H1 (cell line): Measurements from ENCODE around the gene ALDH4A1. TPM values are rescaled to one million over a fixed set of nuclear protein-coding genes. Genes with fewer than 3 reads are reported as not detected.

Source experiments
- CTCF ChIA-PET: fragments of 300-600 bp; sonication (Branson Sonifier 250); formaldehyde crosslinking; loops from one replicate; lab custom pipeline; 2021; ENCODE audit not compliant: partially characterized antibody; lab: Charles Lee
- POLR2A ChIA-PET: fragments of 300-600 bp; sonication (Branson Sonifier 250); formaldehyde crosslinking; loops from one replicate; lab custom pipeline; 2021; ENCODE audit warnings: inconsistent platforms; ENCODE audit not compliant: partially characterized antibody; lab: Charles Lee
- DNase-seq, 2 experiments: peaks; one replicate each; pipeline versions ENCODE4 v3.0.0 to v3.0.0-alpha.2; 2010 to 2022; ENCODE audit warnings: low spot score in 2 of 2, low read depth in 1 of 2, mixed read lengths in 1 of 2
- FAIRE-seq: peaks from 2 replicates; lab custom pipeline; 2011; peaks lifted over from hg19 to GRCh38; lab: Jason Lieb, UNC
- H2AFZ ChIP-seq: 2 replicates; pipeline ENCODE4 v1.8.1; 2012; ENCODE audit warnings: low read length, inconsistent platforms
- H2AK5ac ChIP-seq: 2 replicates; pipeline ENCODE4 v1.6.1; 2013; ENCODE audit warnings: low read depth, low read length
- H2BK120ac ChIP-seq: replicated peaks from 2 replicates; pipeline ENCODE3; 2013; ENCODE audit warnings: low read depth, low read length, inconsistent platforms
- H2BK12ac ChIP-seq: 2 replicates; pipeline ENCODE4 v1.6.1; 2013; ENCODE audit warnings: low read depth, low read length
- H2BK15ac ChIP-seq: 2 replicates; pipeline ENCODE4 v1.6.1; 2013; ENCODE audit warnings: low read length
- H2BK20ac ChIP-seq: 2 replicates; pipeline ENCODE4 v1.6.1; 2013; ENCODE audit warnings: low read length
- H2BK5ac ChIP-seq: 2 replicates; pipeline ENCODE4 v1.6.1; 2013; ENCODE audit warnings: low read depth, low read length
- H3K14ac ChIP-seq: 2 replicates; pipeline ENCODE4 v1.6.1; 2013; ENCODE audit warnings: inconsistent platforms; ENCODE audit not compliant: insufficient read length
- H3K18ac ChIP-seq: 2 replicates; pipeline ENCODE4 v1.6.1; 2013; ENCODE audit warnings: low read length; ENCODE audit errors: extremely low read depth
- H3K23ac ChIP-seq: 2 replicates; pipeline ENCODE4 v1.6.1; 2013; ENCODE audit warnings: inconsistent platforms; ENCODE audit not compliant: insufficient read length
- H3K23me2 ChIP-seq: 2 replicates; pipeline ENCODE4 v1.6.1; 2013; ENCODE audit warnings: low read depth, low read length
- H3K27ac ChIP-seq: 2 replicates; pipeline ENCODE4 v1.6.1; 2011; ENCODE audit warnings: low read depth, low read length, inconsistent platforms
- H3K27me3 ChIP-seq, 4 experiments: replicated peaks in 1 of 4; 1 replicate in 1 of 4; 2 replicates in 3 of 4; pipeline versions ENCODE4 v1.6.1 to v1.8.1; 2011 to 2013; ENCODE audit warnings: low read length in 3 of 4, mild to moderate bottlenecking in 3 of 4, inconsistent platforms in 2 of 4, mixed read lengths in 2 of 4, moderate library complexity in 1 of 4; ENCODE audit not compliant: control insufficient read depth in 3 of 4, insufficient read depth in 3 of 4; ENCODE audit errors: extremely low read depth in 1 of 4
- H3K36me3 ChIP-seq, 4 experiments: 2 replicates each; pipeline versions ENCODE4 v1.6.1 to v1.8.1; 2011 to 2013; ENCODE audit warnings: mild to moderate bottlenecking in 4 of 4, low read length in 3 of 4, moderate library complexity in 2 of 4, control low read depth in 1 of 4, inconsistent platforms in 1 of 4; ENCODE audit not compliant: insufficient read depth in 4 of 4, control insufficient read depth in 2 of 4
- H3K4ac ChIP-seq: replicated peaks from 2 replicates; pipeline ENCODE3; 2013; ENCODE audit warnings: low read length, low read depth, mixed read lengths, inconsistent platforms; ENCODE audit not compliant: insufficient read length
- H3K4me1 ChIP-seq, 4 experiments: replicated peaks in 1 of 4; 1 replicate in 1 of 4; 2 replicates in 3 of 4; pipeline versions ENCODE4 v1.6.1 to v1.8.1; 2011 to 2013; ENCODE audit warnings: low read length in 3 of 4, inconsistent platforms in 2 of 4, mixed read lengths in 1 of 4; ENCODE audit not compliant: insufficient read depth in 4 of 4, control insufficient read depth in 3 of 4
- H3K4me2 ChIP-seq, 2 experiments: 2 replicates each; pipeline versions ENCODE4 v1.6.1 to v1.8.1; 2011 to 2013; ENCODE audit warnings: low read depth in 2 of 2, low read length in 2 of 2, control low read depth in 1 of 2, inconsistent platforms in 1 of 2, mild to moderate bottlenecking in 1 of 2; ENCODE audit not compliant: insufficient read depth in 1 of 2
- H3K4me3 ChIP-seq, 4 experiments: fragments of 200-600, 300-600 bp in 1 of 4; sonication (generic), shearing (Covaris generic), sonication (Bioruptor Twin) in 1 of 4; 2 replicates each; pipeline versions ENCODE4 v1.5.1 to v1.8.1; 2011 to 2016; ENCODE audit warnings: low read length in 4 of 4, low read depth in 3 of 4, control low read depth in 2 of 4, inconsistent platforms in 2 of 4, mild to moderate bottlenecking in 2 of 4, mixed read lengths in 1 of 4, moderate library complexity in 1 of 4; ENCODE audit not compliant: insufficient read depth in 2 of 4; ENCODE audit errors: extremely low read depth in 1 of 4
- H3K56ac ChIP-seq: replicated peaks from 2 replicates; pipeline ENCODE3; 2013; ENCODE audit warnings: low read depth, mild to moderate bottlenecking, mixed read lengths, low read length, inconsistent platforms; ENCODE audit not compliant: insufficient read length
- H3K79me1 ChIP-seq: 2 replicates; pipeline ENCODE4 v1.6.1; 2013; ENCODE audit warnings: low read depth, low read length, control low read depth
- H3K79me2 ChIP-seq, 2 experiments: 2 replicates each; pipeline versions ENCODE4 v1.6.1 to v1.8.1; 2012 to 2013; ENCODE audit warnings: low read length in 2 of 2, mild to moderate bottlenecking in 2 of 2, inconsistent platforms in 1 of 2; ENCODE audit not compliant: insufficient read depth in 2 of 2, control insufficient read depth in 1 of 2
- H3K9ac ChIP-seq, 4 experiments: replicated peaks in 1 of 4; 1 replicate in 1 of 4; 2 replicates in 3 of 4; pipeline versions ENCODE4 v1.6.1 to v1.8.1; 2011 to 2013; ENCODE audit warnings: low read depth in 3 of 4, low read length in 3 of 4, control low read depth in 2 of 4, mild to moderate bottlenecking in 2 of 4, moderate library complexity in 2 of 4, inconsistent platforms in 1 of 4; ENCODE audit errors: extremely low read depth in 1 of 4
- H3K9me3 ChIP-seq, 2 experiments: 2 replicates each; pipeline versions ENCODE4 v1.6.1 to v1.8.1; 2012 to 2013; ENCODE audit warnings: mild to moderate bottlenecking in 2 of 2, moderate library complexity in 2 of 2, control low read depth in 1 of 2, inconsistent platforms in 1 of 2, low read depth in 1 of 2, low read length in 1 of 2, mixed read lengths in 1 of 2; ENCODE audit not compliant: insufficient read depth in 2 of 2
- H4K20me1 ChIP-seq, 2 experiments: replicated peaks in 1 of 2; 2 replicates each; pipeline versions ENCODE3 to v1.8.1; 2011 to 2013; ENCODE audit warnings: inconsistent platforms in 2 of 2, low read length in 2 of 2, mild to moderate bottlenecking in 1 of 2; ENCODE audit not compliant: insufficient read depth in 2 of 2, control insufficient read depth in 1 of 2
- H4K5ac ChIP-seq: 2 replicates; pipeline ENCODE4 v1.6.1; 2013; ENCODE audit warnings: low read length, low read depth, mixed read lengths, inconsistent platforms; ENCODE audit not compliant: insufficient read length
- H4K8ac ChIP-seq: 2 replicates; pipeline ENCODE4 v1.8.0; 2013; ENCODE audit warnings: mild to moderate bottlenecking, moderate library complexity, low read length, inconsistent platforms; ENCODE audit not compliant: insufficient read depth; ENCODE audit errors: extremely low read depth
- H4K91ac ChIP-seq: replicated peaks from 2 replicates; pipeline ENCODE3; 2013; ENCODE audit warnings: low read length, mixed read lengths, inconsistent platforms; ENCODE audit not compliant: insufficient read length
- CTBP2 ChIP-seq: IDR thresholded peaks from 2 replicates; pipeline ENCODE4 v1.7.0; 2011; ENCODE audit warnings: borderline replicate concordance, mild to moderate bottlenecking, moderate library complexity, mixed read lengths, low read length; ENCODE audit not compliant: insufficient read depth, insufficient read length
- NRF1 ChIP-seq: IDR thresholded peaks from 2 replicates; pipeline ENCODE4 v1.6.1; 2011; ENCODE audit warnings: mild to moderate bottlenecking, low read depth, low read length, improper control_type of control experiment
- RBBP5 ChIP-seq: IDR thresholded peaks from 2 replicates; pipeline ENCODE4 v1.7.1; 2012; ENCODE audit warnings: low read depth, mild to moderate bottlenecking, inconsistent platforms, low read length, moderate library complexity, borderline replicate concordance
- SP2 ChIP-seq: IDR thresholded peaks from 2 replicates; pipeline ENCODE4 v1.6.1; 2012; ENCODE audit warnings: mild to moderate bottlenecking, low read length, inconsistent platforms
- SUZ12 ChIP-seq: fragments of 200-600 bp; sonication (generic); IDR thresholded peaks from 2 replicates; pipeline ENCODE4 v1.6.1; 2012; ENCODE audit warnings: mild to moderate bottlenecking, inconsistent platforms, low read length, moderate library complexity, mixed read lengths
- TAF1 ChIP-seq: IDR thresholded peaks from 2 replicates; pipeline ENCODE4 v1.6.1; 2011; ENCODE audit warnings: mild to moderate bottlenecking, low read depth, low read length
- TBP ChIP-seq: IDR thresholded peaks from 2 replicates; pipeline ENCODE4 v1.6.1; 2011; ENCODE audit warnings: low read depth, low read length, improper control_type of control experiment
- WGBS, 2 experiments: shearing (Covaris generic) in 1 of 2; methylation state at CpG; one replicate each; pipeline versions ENCODE4 v1.1.6 to v1.1.7; 2013 to 2015; ENCODE audit warnings: low lambda C conversion rate in 2 of 2, mixed read lengths in 2 of 2, inconsistent platforms in 1 of 2, low coverage in 1 of 2, missing lambda C conversion rate in 1 of 2; ENCODE audit not compliant: insufficient replicate concordance in 2 of 2, insufficient coverage in 1 of 2, insufficient read length in 1 of 2; ENCODE audit errors: extremely low coverage in 1 of 2, missing lambda C conversion rate in 1 of 2; 5-methylcytosine and 5-hydroxymethylcytosine counted together
- polyA plus RNA-seq, 7 experiments: library from polyadenylated mRNA; depleted of rRNA in 3 of 7; stranded (reverse) in 5 of 7; unstranded in 2 of 7; fragments of >200 nt in 5 of 7; fragments of 200-250 nt in 2 of 7; gene quantifications; 1 replicate in 5 of 7; 2 replicates in 1 of 7; 4 replicates in 1 of 7; pipeline versions ENCODE4 v1.2.1 to v1.2.3, GENCODE V29; 2011 to 2013; ENCODE audit warnings: missing spikeins in 2 of 7, mixed read lengths in 2 of 7
- total RNA-seq: library from RNA; stranded (reverse); fragmentation: NEBNext Ultra II Directional; extraction: Animal tissue kit (Norgen Biotek cat#: 25700); gene quantifications from 2 replicates; pipeline ENCODE4 v1.2.1, GENCODE V29; 2021
- TF ChIP-seq, protein P1 (sequence below): IDR thresholded peaks from 2 replicates; pipeline ENCODE4 v1.6.1; 2011; ENCODE audit warnings: low read length, improper control_type of control experiment

ALDH4A1 gene
- total and polyA plus RNA-seq, 2 of the 8 experiments (the other 6 are each of a cell fraction or from before 2014, with no cell fraction given), result 30.3 to 35.9 TPM

DNA sequence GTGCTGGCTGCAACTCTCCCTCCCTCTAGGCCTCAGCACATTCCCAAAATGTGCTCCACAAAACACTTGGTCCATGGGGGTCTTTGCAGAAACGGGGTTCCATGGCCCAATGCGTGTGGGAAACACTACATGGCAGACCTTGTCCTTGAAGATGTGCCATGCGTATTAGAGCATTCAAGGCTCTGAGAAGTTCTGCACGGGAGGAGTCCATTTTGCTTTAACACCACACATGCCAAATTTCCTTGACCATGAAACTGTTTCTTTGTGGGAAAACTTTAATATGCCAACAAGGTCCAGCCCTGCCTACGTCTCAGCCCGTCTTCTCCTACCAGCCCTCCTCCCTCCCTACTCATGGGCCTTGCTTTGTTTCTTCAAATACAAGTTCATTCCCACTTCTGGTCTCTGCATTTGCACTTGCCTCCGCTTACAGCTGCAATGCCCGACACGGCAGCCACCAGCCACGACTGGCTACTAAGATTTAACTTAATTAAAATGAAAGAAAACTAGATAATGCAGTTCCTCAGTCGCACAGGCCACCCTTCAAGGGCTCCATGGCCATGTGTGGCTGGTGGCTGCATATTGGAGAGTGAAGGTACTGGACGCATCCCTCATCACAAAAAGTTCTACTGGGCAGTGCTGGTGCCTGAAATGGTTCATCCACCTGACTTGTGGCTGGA, 23.7 kb downstream of the ALDH4A1 start:
- no peak overlapping the region for H2AK5ac ChIP-seq
- H2BK12ac ChIP-seq, result 0 out of 2 replicates have a peak overlapping the region, but pooled peaks have one; percentile 50
- FAIRE-seq (no peak), DNase-seq (no peak)
- H4K8ac ChIP-seq, result no peak overlapping the region
- no peak overlapping the region for H3K9ac ChIP-seq
- H2BK120ac ChIP-seq, result no peak overlapping the region
- ChIA-PET POLR2A (no interaction called here), CTCF (interaction anchor here (0.6 to 5.6 kb wide), 5 partner anchors 7 to 792 kb away, joined by 3 to 52 read pairs (median 5); no protein-coding TSS in a partner anchor)
- H3K36me3 ChIP-seq, result peaks cover 0 to 11% (median 2%) of the 10 kb centered on the region in 4 experiments; a peak in 5 of 8 replicates
- no peaks in the 10 kb centered on the region for H3K79me2 ChIP-seq
- H3K27ac ChIP-seq, result no peak overlapping the region
- H2BK5ac ChIP-seq, result no peak overlapping the region
- no peak overlapping the region for H3K18ac ChIP-seq
- no peak overlapping the region for H3K4ac ChIP-seq
- H3K23me2 ChIP-seq, result no peaks in the 10 kb centered on the region
- H3K4me1 ChIP-seq, result peaks cover 0 to 6% (median 4%) of the 10 kb centered on the region in 4 experiments; a peak in 4 of 7 replicates
- no peak overlapping the region for H4K91ac ChIP-seq
- TF ChIP-seq SP2, result no peak
- TF ChIP-seq TAF1, result no peak
- no peak for TF ChIP-seq RBBP5
- TF ChIP-seq SUZ12, result no peak
- no peak for TF ChIP-seq TBP
- TF ChIP-seq, protein P1, sequence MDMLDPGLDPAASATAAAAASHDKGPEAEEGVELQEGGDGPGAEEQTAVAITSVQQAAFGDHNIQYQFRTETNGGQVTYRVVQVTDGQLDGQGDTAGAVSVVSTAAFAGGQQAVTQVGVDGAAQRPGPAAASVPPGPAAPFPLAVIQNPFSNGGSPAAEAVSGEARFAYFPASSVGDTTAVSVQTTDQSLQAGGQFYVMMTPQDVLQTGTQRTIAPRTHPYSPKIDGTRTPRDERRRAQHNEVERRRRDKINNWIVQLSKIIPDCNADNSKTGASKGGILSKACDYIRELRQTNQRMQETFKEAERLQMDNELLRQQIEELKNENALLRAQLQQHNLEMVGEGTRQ, result no peak
- TF ChIP-seq NRF1, result no peak
- TF ChIP-seq CTBP2, result no peak
- no peak overlapping the region for H2AFZ ChIP-seq
- H4K5ac ChIP-seq, result no peak overlapping the region
- no peak overlapping the region for H3K14ac ChIP-seq
- no peak overlapping the region for H3K4me3 ChIP-seq
- no peaks in the 10 kb centered on the region for H3K79me1 ChIP-seq
- no peaks in the 10 kb centered on the region for H3K27me3 ChIP-seq
- H3K4me2 ChIP-seq, result no peak overlapping the region
- no peak overlapping the region for H3K23ac ChIP-seq
- WGBS, 2 experiments, result 81% methylated on average over 12 of the region's 12 CpGs; no CpG with 5 or more reads in 1 of the 2 experiments
- no peak overlapping the region for H2BK20ac ChIP-seq
- H3K9me3 ChIP-seq, result no peaks in the 10 kb centered on the region
- H3K56ac ChIP-seq, result no peak overlapping the region
- H2BK15ac ChIP-seq, result no peak overlapping the region
- H4K20me1 ChIP-seq, result peaks cover 4 to 5% of the 10 kb centered on the region in 2 experiments
